Measurements from ENCODE around the gene HPSE2. TPM values are rescaled to one million over a fixed set of nuclear protein-coding genes. Genes with fewer than 3 reads are reported as not detected.
"Not testable (repeated sequence)": the region's sequence is repeated elsewhere in the genome, so short reads cannot be mapped to it uniquely, and the experiment has no call there.

The HPSE2 gene
- total RNA-seq, 1 donor from 2014 or later, result not detected

GRCh38 chr10:98524124-98524523 lies 711.5 kb downstream of the HPSE2 start:
- H3K36me3 Mint-ChIP-seq (ENCODE audit: low read depth), result no peaks in the 10 kb centered on the region
- H3K27me3 Mint-ChIP-seq, result peaks cover 1% of the 10 kb centered on the region
- H3K4me3 Mint-ChIP-seq, result no peak overlapping the region
- no peaks in the 10 kb centered on the region for H3K9me3 Mint-ChIP-seq
- intact Hi-C loops (cut with micrococcal nuclease), result no loop called here
- H3K27ac Mint-ChIP-seq, result no peak overlapping the region
- no peak for DNase-seq
- H3K4me1 Mint-ChIP-seq, result no peaks in the 10 kb centered on the region

GRCh38 chr10:98519841-98520240 lies 715.8 kb downstream of the HPSE2 start:
- intact Hi-C loops (cut with micrococcal nuclease), result no loop called here
- no peak overlapping the region for H3K27ac Mint-ChIP-seq
- H3K4me3 Mint-ChIP-seq, result no peak overlapping the region
- H3K36me3 Mint-ChIP-seq (ENCODE audit: low read depth), result no peaks in the 10 kb centered on the region
- peaks cover 10% of the 10 kb centered on the region for H3K27me3 Mint-ChIP-seq
- no peaks in the 10 kb centered on the region for H3K9me3 Mint-ChIP-seq
- DNase-seq, result no peak
- H3K4me1 Mint-ChIP-seq, result no peaks in the 10 kb centered on the region

GRCh38 chr10:98517672-98518071 lies 718.0 kb downstream of the HPSE2 start:
- H3K4me1 Mint-ChIP-seq, result no peaks in the 10 kb centered on the region
- no peak for DNase-seq
- intact Hi-C loops (cut with micrococcal nuclease), result no loop called here
- H3K27ac Mint-ChIP-seq, result no peak overlapping the region
- H3K36me3 Mint-ChIP-seq (ENCODE audit: low read depth), result no peaks in the 10 kb centered on the region
- no peaks in the 10 kb centered on the region for H3K9me3 Mint-ChIP-seq
- H3K4me3 Mint-ChIP-seq, result no peak overlapping the region
- peaks cover 10% of the 10 kb centered on the region for H3K27me3 Mint-ChIP-seq

- Mint-ChIP-seq H3K4me1 (no peaks in the 10 kb centered on the region), H3K27ac (no peak overlapping the region), H3K27me3 (peaks cover 10% of the 10 kb centered on the region), H3K9me3 (no peaks in the 10 kb centered on the region), H3K4me3 (no peak overlapping the region), H3K36me3 (ENCODE audit: low read depth) (no peaks in the 10 kb centered on the region)
- no peak for DNase-seq
- intact Hi-C loops (cut with micrococcal nuclease), result no loop called here
Measured at GRCh38 chr10:98516352-98516751, 719.3 kb downstream of the HPSE2 start.

- Mint-ChIP-seq H3K4me1 (no peaks in the 10 kb centered on the region), H3K36me3 (ENCODE audit: low read depth) (no peaks in the 10 kb centered on the region), H3K27ac (no peak overlapping the region), H3K27me3 (peaks cover 7% of the 10 kb centered on the region), H3K4me3 (no peak overlapping the region), H3K9me3 (no peaks in the 10 kb centered on the region)
- DNase-seq, result no peak
- intact Hi-C loops (cut with micrococcal nuclease), result no loop called here
Measured at GRCh38 chr10:98513704-98514103, 721.9 kb downstream of the HPSE2 start.

- DNase-seq, result no peak
- Mint-ChIP-seq H3K4me3 (no peak overlapping the region), H3K27me3 (peaks cover 9% of the 10 kb centered on the region), H3K36me3 (ENCODE audit: low read depth) (no peaks in the 10 kb centered on the region), H3K27ac (no peak overlapping the region), H3K9me3 (no peaks in the 10 kb centered on the region), H3K4me1 (no peaks in the 10 kb centered on the region)
- intact Hi-C loops (cut with micrococcal nuclease), result no loop called here
Measured at GRCh38 chr10:98511876-98512275, 723.8 kb downstream of the HPSE2 start.

- no peaks in the 10 kb centered on the region for H3K4me1 Mint-ChIP-seq
Measured at GRCh38 chr10:98510412-98510995, 725.1 kb downstream of the HPSE2 start.

GRCh38 chr10:98509745-98510144 lies 725.9 kb downstream of the HPSE2 start:
- no peaks in the 10 kb centered on the region for H3K4me1 Mint-ChIP-seq
- no peak for DNase-seq
- H3K9me3 Mint-ChIP-seq, result no peaks in the 10 kb centered on the region
- H3K4me3 Mint-ChIP-seq, result no peak overlapping the region
- no peaks in the 10 kb centered on the region for H3K36me3 Mint-ChIP-seq (ENCODE audit: low read depth)
- intact Hi-C loops (cut with micrococcal nuclease), result no loop called here
- H3K27me3 Mint-ChIP-seq, result peaks cover 4% of the 10 kb centered on the region
- no peak overlapping the region for H3K27ac Mint-ChIP-seq

More at GRCh38 chr10:98510412-98510995, 725.1 kb downstream of the HPSE2 start:
- Mint-ChIP-seq H3K36me3 (ENCODE audit: low read depth) (no peaks in the 10 kb centered on the region), H3K27me3 (peaks cover 4% of the 10 kb centered on the region), H3K27ac (no peak overlapping the region), H3K4me3 (no peak overlapping the region), H3K9me3 (no peaks in the 10 kb centered on the region)
- intact Hi-C loops (cut with micrococcal nuclease), result no loop called here
- no peak for DNase-seq

- H3K4me1 Mint-ChIP-seq; H3K4me3 Mint-ChIP-seq; intact Hi-C loops (cut with micrococcal nuclease); DNase-seq; H3K27ac Mint-ChIP-seq; H3K36me3 Mint-ChIP-seq (ENCODE audit: low read depth); H3K9me3 Mint-ChIP-seq: not testable (repeated sequence)
- H3K27me3 Mint-ChIP-seq, result peaks cover 20% of the 10 kb centered on the region
Measured at GRCh38 chr10:98502535-98502934, 733.1 kb downstream of the HPSE2 start.

GRCh38 chr10:98492763-98493162 lies 742.9 kb downstream of the HPSE2 start:
- Mint-ChIP-seq H3K27me3 (peaks cover 5% of the 10 kb centered on the region), H3K9me3 (peaks cover 3% of the 10 kb centered on the region), H3K36me3 (ENCODE audit: low read depth) (no peaks in the 10 kb centered on the region), H3K4me1 (no peaks in the 10 kb centered on the region), H3K27ac (no peak overlapping the region), H3K4me3 (no peak overlapping the region)
- intact Hi-C loops (cut with micrococcal nuclease), result no loop called here
- DNase-seq, result no peak

- no peak overlapping the region for H3K27ac Mint-ChIP-seq
- H3K9me3 Mint-ChIP-seq, result peaks cover 3% of the 10 kb centered on the region
- no peaks in the 10 kb centered on the region for H3K4me1 Mint-ChIP-seq
- intact Hi-C loops (cut with micrococcal nuclease), result no loop called here
- peaks cover 11% of the 10 kb centered on the region for H3K27me3 Mint-ChIP-seq
- H3K36me3 Mint-ChIP-seq (ENCODE audit: low read depth), result no peaks in the 10 kb centered on the region
- no peak for DNase-seq
- no peak overlapping the region for H3K4me3 Mint-ChIP-seq
Measured at GRCh38 chr10:98489561-98490481, 745.8 kb downstream of the HPSE2 start.

- Mint-ChIP-seq H3K36me3 (ENCODE audit: low read depth) (no peaks in the 10 kb centered on the region), H3K27ac (no peak overlapping the region), H3K27me3 (peaks cover 8% of the 10 kb centered on the region), H3K4me1 (no peaks in the 10 kb centered on the region), H3K9me3 (peaks cover 3% of the 10 kb centered on the region), H3K4me3 (no peak overlapping the region)
- no peak for DNase-seq
- intact Hi-C loops (cut with micrococcal nuclease), result no loop called here
Measured at GRCh38 chr10:98488669-98489430, 746.8 kb downstream of the HPSE2 start.

GRCh38 chr10:98487649-98488048 lies 748.0 kb downstream of the HPSE2 start:
- Mint-ChIP-seq H3K9me3 (no peaks in the 10 kb centered on the region), H3K27me3 (peaks cover 6% of the 10 kb centered on the region), H3K4me1 (no peaks in the 10 kb centered on the region), H3K4me3 (no peak overlapping the region), H3K27ac (no peak overlapping the region), H3K36me3 (ENCODE audit: low read depth) (no peaks in the 10 kb centered on the region)
- intact Hi-C loops (cut with micrococcal nuclease), result no loop called here
- DNase-seq, result no peak

GRCh38 chr10:98486421-98486820 lies 749.2 kb downstream of the HPSE2 start:
- no peaks in the 10 kb centered on the region for H3K9me3 Mint-ChIP-seq
- no peak overlapping the region for H3K4me3 Mint-ChIP-seq
- H3K27me3 Mint-ChIP-seq, result peaks cover 6% of the 10 kb centered on the region
- H3K36me3 Mint-ChIP-seq (ENCODE audit: low read depth), result no peaks in the 10 kb centered on the region
- no peak overlapping the region for H3K27ac Mint-ChIP-seq
- no peak for DNase-seq
- H3K4me1 Mint-ChIP-seq, result no peaks in the 10 kb centered on the region
- intact Hi-C loops (cut with micrococcal nuclease), result no loop called here

All from activated CD4-positive, alpha-beta T cell treated with anti-CD3 and anti-CD28 coated beads, Interleukin-2, amount 10 ng/mL, durations not matched to agents 24 days and 14 days (primary cell).